Measurements from ENCODE around the gene FBXL15.

GRCh38 chr10:102463983-102464382 is 43.3 kb downstream of the FBXL15 start:
- TF ChIP-seq CTCF (conservative IDR thresholded peaks at IDR 0.05 in 1 of 2, IDR thresholded peaks at IDR 0.05 in 1 of 2; ENCODE audit: low read depth in 1 of 2, low read length in 2 of 2) (no peak), EZH2 (IDR thresholded peaks at IDR 0.05; ENCODE audit: low read length, missing control alignments) (no peak)
